Amniotic stem cell (primary cell): ENCODE data around the gene LMOD1.
"Not testable (repeated sequence)": the region's sequence is repeated elsewhere in the genome, so short reads cannot be mapped to it uniquely, and the experiment has no call there.

Experiments
- DNase-seq: peaks from one replicate; lab custom pipeline; 2025; lab: John Stamatoyannopoulos, UW

The LMOD1 gene

GRCh38 chr1:201859424-201859823 lies 86.9 kb downstream of the LMOD1 start:
- no peak for DNase-seq

- DNase-seq: not testable (repeated sequence)
Observed at GRCh38 chr1:201856722-201857121, 89.6 kb downstream of the LMOD1 start.

- DNase-seq: no peak
Observed at GRCh38 chr1:201851949-201852348, 94.4 kb downstream of the LMOD1 start.

GRCh38 chr1:201850053-201850397 lies 96.3 kb downstream of the LMOD1 start:
- DNase-seq: peak; percentile 53

GRCh38 chr1:201849372-201850052 lies 96.8 kb downstream of the LMOD1 start:
- no peak for DNase-seq

- no peak for DNase-seq
Observed at GRCh38 chr1:201848230-201848629, 98.1 kb downstream of the LMOD1 start.

- DNase-seq: no peak
Observed at GRCh38 chr1:201847150-201847549, 99.2 kb downstream of the LMOD1 start.
